HEK293 (cell line): Measurements from ENCODE around the gene PPFIA4.
A peak's percentile ranks its signal among the peaks of the same experiment; 100 is the strongest.

Experiments
- CTCF ChIP-seq: fragments of 450-650 bp; formaldehyde crosslinking; IDR thresholded peaks from 2 replicates; pipeline ENCODE4 v1.5.1; 2016; ENCODE audit warnings: missing biosample characterization, missing genetic modification characterization
- FEZF1 ChIP-seq: fragments of 450-650 bp; formaldehyde crosslinking; IDR thresholded peaks from 2 replicates; pipeline ENCODE4 v1.5.1; 2016; ENCODE audit warnings: missing biosample characterization, missing genetic modification characterization
- GLIS2 ChIP-seq: fragments of 450-650 bp; formaldehyde crosslinking; IDR thresholded peaks from 2 replicates; pipeline ENCODE4 v1.5.1; 2016; ENCODE audit warnings: missing biosample characterization, missing genetic modification characterization
- ZBTB20 ChIP-seq: fragments of 450-650 bp; formaldehyde crosslinking; IDR thresholded peaks from 2 replicates; pipeline ENCODE4 v1.5.1; 2016; ENCODE audit warnings: missing biosample characterization, missing genetic modification characterization
- ZBTB49 ChIP-seq: fragments of 450-650 bp; formaldehyde crosslinking; IDR thresholded peaks from 2 replicates; pipeline ENCODE4 v1.5.1; 2016; ENCODE audit warnings: missing biosample characterization, missing genetic modification characterization, low read depth
- ZFHX2 ChIP-seq: fragments of 450-650 bp; formaldehyde crosslinking; conservative IDR thresholded peaks from 2 replicates; pipeline ENCODE4 v1.5.1; 2016; ENCODE audit warnings: missing biosample characterization, missing genetic modification characterization
- ZNF10 ChIP-seq: fragments of 450-650 bp; formaldehyde crosslinking; IDR thresholded peaks from 2 replicates; pipeline ENCODE4 v1.5.1; 2017; ENCODE audit warnings: missing biosample characterization, missing genetic modification characterization
- ZNF169 ChIP-seq: fragments of 450-650 bp; formaldehyde crosslinking; IDR thresholded peaks from 2 replicates; pipeline ENCODE4 v1.5.1; 2016; ENCODE audit warnings: missing biosample characterization, missing genetic modification characterization
- ZNF175 ChIP-seq: fragments of 450-650 bp; formaldehyde crosslinking; IDR thresholded peaks from 2 replicates; pipeline ENCODE4 v1.5.1; 2016; ENCODE audit warnings: missing biosample characterization, missing genetic modification characterization
- ZNF266 ChIP-seq: fragments of 450-650 bp; formaldehyde crosslinking; IDR thresholded peaks from 2 replicates; pipeline ENCODE4 v1.5.1; 2016; ENCODE audit warnings: missing biosample characterization, missing genetic modification characterization, low read depth
- ZNF335 ChIP-seq: fragments of 450-650 bp; formaldehyde crosslinking; conservative IDR thresholded peaks from 2 replicates; pipeline ENCODE4 v1.5.1; 2016; ENCODE audit warnings: missing biosample characterization, missing genetic modification characterization
- ZNF510 ChIP-seq: fragments of 450-650 bp; formaldehyde crosslinking; IDR thresholded peaks from 2 replicates; pipeline ENCODE4 v1.5.1; 2018; ENCODE audit warnings: mild to moderate bottlenecking, missing genetic modification characterization, missing biosample characterization; ENCODE audit not compliant: insufficient replicate concordance
- ZNF530 ChIP-seq: fragments of 450-650 bp; formaldehyde crosslinking; IDR thresholded peaks from 2 replicates; pipeline ENCODE4 v1.5.1; 2016; ENCODE audit warnings: low read depth, missing biosample characterization, missing genetic modification characterization
- ZNF548 ChIP-seq: fragments of 450-650 bp; formaldehyde crosslinking; IDR thresholded peaks from 2 replicates; pipeline ENCODE4 v1.5.1; 2016; ENCODE audit warnings: missing biosample characterization, missing genetic modification characterization
- ZNF560 ChIP-seq: fragments of 450-650 bp; formaldehyde crosslinking; IDR thresholded peaks from 2 replicates; pipeline ENCODE4 v1.5.1; 2017; ENCODE audit warnings: missing biosample characterization, missing genetic modification characterization, borderline replicate concordance
- ZSCAN5A ChIP-seq: fragments of 450-650 bp; formaldehyde crosslinking; IDR thresholded peaks from 2 replicates; pipeline ENCODE4 v1.5.1; 2016; ENCODE audit warnings: missing biosample characterization, missing genetic modification characterization
- TF ChIP-seq, protein P1 (sequence below): fragments of 450-650 bp; IDR thresholded peaks from 2 replicates; pipeline ENCODE4 v1.5.1; 2018; ENCODE audit warnings: missing biosample characterization, mild to moderate bottlenecking, missing genetic modification characterization
- TF ChIP-seq, protein P2 (sequence below): fragments of 450-650 bp; IDR thresholded peaks from 2 replicates; pipeline ENCODE4 v1.5.1; 2018; ENCODE audit warnings: missing biosample characterization, missing genetic modification characterization
- TF ChIP-seq, protein P3 (sequence below): fragments of 450-650 bp; formaldehyde crosslinking; IDR thresholded peaks from 2 replicates; pipeline ENCODE4 v1.5.1; 2016; ENCODE audit warnings: missing biosample characterization, missing genetic modification characterization
- TF ChIP-seq, protein P4 (sequence below): sonication (generic); formaldehyde crosslinking; IDR thresholded peaks from 2 replicates; pipeline ENCODE4 v1.8.1; 2022; ENCODE audit warnings: mild to moderate bottlenecking, moderate library complexity, missing genetic modification reagents
- TF ChIP-seq, protein P5 (sequence below): fragments of 450-650 bp; formaldehyde crosslinking; IDR thresholded peaks from 2 replicates; pipeline ENCODE4 v1.5.1; 2016; ENCODE audit warnings: missing biosample characterization, missing genetic modification characterization

The PPFIA4 gene

DNA sequence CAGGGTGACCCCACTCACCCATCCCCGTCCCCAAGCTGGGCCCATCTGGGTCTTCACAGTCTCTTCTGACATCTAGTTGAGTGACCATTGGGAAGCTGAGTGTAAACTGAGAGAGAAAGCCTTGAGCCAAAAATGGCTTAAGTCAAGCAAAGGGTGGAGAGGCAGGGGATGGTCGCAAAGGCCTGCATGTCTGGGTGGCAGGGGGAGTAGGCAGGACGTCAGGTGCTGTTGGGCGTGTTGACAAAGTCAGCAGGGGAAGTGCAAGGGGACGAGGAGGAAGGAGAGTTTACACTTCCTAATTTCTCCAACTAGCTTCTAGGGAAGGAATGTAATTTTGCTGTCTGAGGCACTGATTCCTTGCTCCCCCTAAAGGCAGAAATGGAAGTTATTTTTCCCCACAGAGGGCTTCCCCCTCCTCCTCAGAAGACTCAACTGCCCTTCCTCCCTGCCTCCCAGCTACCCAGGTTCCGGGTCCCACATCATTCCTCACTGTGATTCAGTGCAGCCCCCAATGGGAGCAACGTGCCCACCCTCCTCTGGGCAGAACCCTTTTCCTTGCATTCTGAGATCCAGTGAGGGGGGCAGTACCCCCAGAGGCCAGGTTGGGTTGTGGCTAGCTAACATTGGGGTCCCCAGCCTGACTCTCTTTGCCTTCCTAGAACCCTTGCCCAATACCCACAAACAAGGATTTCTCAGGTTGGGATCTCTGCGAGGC, 100.0 kb downstream of the PPFIA4 start (continued):
- 0 out of 2 replicates have a peak, but pooled peaks have one; percentile 28 for TF ChIP-seq ZBTB20 (tag by site-specific recombination)
- TF ChIP-seq, protein P1, sequence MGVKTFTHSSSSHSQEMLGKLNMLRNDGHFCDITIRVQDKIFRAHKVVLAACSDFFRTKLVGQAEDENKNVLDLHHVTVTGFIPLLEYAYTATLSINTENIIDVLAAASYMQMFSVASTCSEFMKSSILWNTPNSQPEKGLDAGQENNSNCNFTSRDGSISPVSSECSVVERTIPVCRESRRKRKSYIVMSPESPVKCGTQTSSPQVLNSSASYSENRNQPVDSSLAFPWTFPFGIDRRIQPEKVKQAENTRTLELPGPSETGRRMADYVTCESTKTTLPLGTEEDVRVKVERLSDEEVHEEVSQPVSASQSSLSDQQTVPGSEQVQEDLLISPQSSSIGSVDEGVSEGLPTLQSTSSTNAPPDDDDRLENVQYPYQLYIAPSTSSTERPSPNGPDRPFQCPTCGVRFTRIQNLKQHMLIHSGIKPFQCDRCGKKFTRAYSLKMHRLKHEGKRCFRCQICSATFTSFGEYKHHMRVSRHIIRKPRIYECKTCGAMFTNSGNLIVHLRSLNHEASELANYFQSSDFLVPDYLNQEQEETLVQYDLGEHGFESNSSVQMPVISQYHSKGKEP (tag by site-specific recombination), result no peak
- no peak for TF ChIP-seq ZSCAN5A (tag by site-specific recombination)
- TF ChIP-seq, protein P2, sequence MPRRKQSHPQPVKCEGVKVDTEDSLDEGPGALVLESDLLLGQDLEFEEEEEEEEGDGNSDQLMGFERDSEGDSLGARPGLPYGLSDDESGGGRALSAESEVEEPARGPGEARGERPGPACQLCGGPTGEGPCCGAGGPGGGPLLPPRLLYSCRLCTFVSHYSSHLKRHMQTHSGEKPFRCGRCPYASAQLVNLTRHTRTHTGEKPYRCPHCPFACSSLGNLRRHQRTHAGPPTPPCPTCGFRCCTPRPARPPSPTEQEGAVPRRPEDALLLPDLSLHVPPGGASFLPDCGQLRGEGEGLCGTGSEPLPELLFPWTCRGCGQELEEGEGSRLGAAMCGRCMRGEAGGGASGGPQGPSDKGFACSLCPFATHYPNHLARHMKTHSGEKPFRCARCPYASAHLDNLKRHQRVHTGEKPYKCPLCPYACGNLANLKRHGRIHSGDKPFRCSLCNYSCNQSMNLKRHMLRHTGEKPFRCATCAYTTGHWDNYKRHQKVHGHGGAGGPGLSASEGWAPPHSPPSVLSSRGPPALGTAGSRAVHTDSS (tag by site-specific recombination), result peak; percentile 71
- TF ChIP-seq GLIS2 (tag by site-specific recombination), result 0 out of 2 replicates have a peak, but pooled peaks have one; percentile 16
- no peak for TF ChIP-seq ZNF266 (tag by site-specific recombination)
- TF ChIP-seq, protein P3, sequence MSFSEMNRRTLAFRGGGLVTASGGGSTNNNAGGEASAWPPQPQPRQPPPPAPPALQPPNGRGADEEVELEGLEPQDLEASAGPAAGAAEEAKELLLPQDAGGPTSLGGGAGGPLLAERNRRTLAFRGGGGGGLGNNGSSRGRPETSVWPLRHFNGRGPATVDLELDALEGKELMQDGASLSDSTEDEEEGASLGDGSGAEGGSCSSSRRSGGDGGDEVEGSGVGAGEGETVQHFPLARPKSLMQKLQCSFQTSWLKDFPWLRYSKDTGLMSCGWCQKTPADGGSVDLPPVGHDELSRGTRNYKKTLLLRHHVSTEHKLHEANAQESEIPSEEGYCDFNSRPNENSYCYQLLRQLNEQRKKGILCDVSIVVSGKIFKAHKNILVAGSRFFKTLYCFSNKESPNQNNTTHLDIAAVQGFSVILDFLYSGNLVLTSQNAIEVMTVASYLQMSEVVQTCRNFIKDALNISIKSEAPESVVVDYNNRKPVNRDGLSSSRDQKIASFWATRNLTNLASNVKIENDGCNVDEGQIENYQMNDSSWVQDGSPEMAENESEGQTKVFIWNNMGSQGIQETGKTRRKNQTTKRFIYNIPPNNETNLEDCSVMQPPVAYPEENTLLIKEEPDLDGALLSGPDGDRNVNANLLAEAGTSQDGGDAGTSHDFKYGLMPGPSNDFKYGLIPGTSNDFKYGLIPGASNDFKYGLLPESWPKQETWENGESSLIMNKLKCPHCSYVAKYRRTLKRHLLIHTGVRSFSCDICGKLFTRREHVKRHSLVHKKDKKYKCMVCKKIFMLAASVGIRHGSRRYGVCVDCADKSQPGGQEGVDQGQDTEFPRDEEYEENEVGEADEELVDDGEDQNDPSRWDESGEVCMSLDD (tag by site-specific recombination), result no peak
- no peak for TF ChIP-seq FEZF1
- TF ChIP-seq ZNF510 (tag by site-specific recombination), result no peak
- TF ChIP-seq ZBTB49 (tag by site-specific recombination), result no peak
- TF ChIP-seq ZNF530 (tag by site-specific recombination), result no peak
- no peak for TF ChIP-seq ZNF169 (tag by site-specific recombination)
- no peak for TF ChIP-seq ZNF175 (tag by site-specific recombination)
- no peak for TF ChIP-seq ZNF560 (tag by site-specific recombination)
- peak; percentile 58 for TF ChIP-seq CTCF (tag by site-specific recombination)
- no peak for TF ChIP-seq ZNF548 (tag by site-specific recombination)
- TF ChIP-seq ZNF10 (tag by site-specific recombination), result peak; percentile 17; the same call in 1 of the 2 replicates
- 0 out of 2 replicates have a peak, but pooled peaks have one; percentile 33 for TF ChIP-seq ZFHX2 (tag by site-specific recombination)
- TF ChIP-seq, protein P4, sequence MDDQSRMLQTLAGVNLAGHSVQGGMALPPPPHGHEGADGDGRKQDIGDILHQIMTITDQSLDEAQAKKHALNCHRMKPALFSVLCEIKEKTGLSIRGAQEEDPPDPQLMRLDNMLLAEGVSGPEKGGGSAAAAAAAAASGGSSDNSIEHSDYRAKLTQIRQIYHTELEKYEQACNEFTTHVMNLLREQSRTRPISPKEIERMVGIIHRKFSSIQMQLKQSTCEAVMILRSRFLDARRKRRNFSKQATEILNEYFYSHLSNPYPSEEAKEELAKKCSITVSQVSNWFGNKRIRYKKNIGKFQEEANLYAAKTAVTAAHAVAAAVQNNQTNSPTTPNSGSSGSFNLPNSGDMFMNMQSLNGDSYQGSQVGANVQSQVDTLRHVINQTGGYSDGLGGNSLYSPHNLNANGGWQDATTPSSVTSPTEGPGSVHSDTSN (CRISPR knock-in tag), result no peak
- TF ChIP-seq, protein P5, sequence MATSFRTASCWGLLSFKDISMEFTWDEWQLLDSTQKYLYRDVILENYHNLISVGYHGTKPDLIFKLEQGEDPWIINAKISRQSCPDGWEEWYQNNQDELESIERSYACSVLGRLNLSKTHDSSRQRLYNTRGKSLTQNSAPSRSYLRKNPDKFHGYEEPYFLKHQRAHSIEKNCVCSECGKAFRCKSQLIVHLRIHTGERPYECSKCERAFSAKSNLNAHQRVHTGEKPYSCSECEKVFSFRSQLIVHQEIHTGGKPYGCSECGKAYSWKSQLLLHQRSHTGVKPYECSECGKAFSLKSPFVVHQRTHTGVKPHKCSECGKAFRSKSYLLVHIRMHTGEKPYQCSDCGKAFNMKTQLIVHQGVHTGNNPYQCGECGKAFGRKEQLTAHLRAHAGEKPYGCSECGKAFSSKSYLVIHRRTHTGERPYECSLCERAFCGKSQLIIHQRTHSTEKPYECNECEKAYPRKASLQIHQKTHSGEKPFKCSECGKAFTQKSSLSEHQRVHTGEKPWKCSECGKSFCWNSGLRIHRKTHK, result no peak
- no peak for TF ChIP-seq ZNF335 (tag by site-specific recombination)
